Progenitor cell of endocrine pancreas (in vitro differentiated cells): ENCODE measurements around the gene PSMG4. TPM values are rescaled to one million over a fixed set of nuclear protein-coding genes. Genes with fewer than 3 reads are reported as not detected.

Source experiments
- DNase-seq: peaks from one replicate; pipeline ENCODE4 v3.0.0; 2021; ENCODE audit warnings: low spot score; ENCODE audit not compliant: unreplicated experiment
- H3K27ac Mint-ChIP-seq: 2 replicates; pipeline ENCODE4 v1.8.0; 2021; ENCODE audit warnings: mild to moderate bottlenecking, moderate library complexity, mixed read lengths
- H3K27me3 Mint-ChIP-seq: 2 replicates; pipeline ENCODE4 v1.8.0; 2021; ENCODE audit warnings: mixed read lengths
- H3K36me3 Mint-ChIP-seq: 2 replicates; pipeline ENCODE4 v1.8.0; 2022; ENCODE audit warnings: mixed read lengths; ENCODE audit not compliant: insufficient read depth
- H3K4me1 Mint-ChIP-seq: 2 replicates; pipeline ENCODE4 v1.8.0; 2021; ENCODE audit warnings: low read depth, mixed read lengths
- H3K4me3 Mint-ChIP-seq: 2 replicates; pipeline ENCODE4 v1.8.0; 2021; ENCODE audit warnings: low read depth, mild to moderate bottlenecking, moderate library complexity, mixed read lengths
- H3K9me3 Mint-ChIP-seq: 2 replicates; pipeline ENCODE4 v1.8.0; 2021; ENCODE audit warnings: low read depth, mixed read lengths
- CTCF ChIP-seq: fragments of 200-600 bp; sonication (generic); IDR thresholded peaks from one replicate; pipeline ENCODE4 v1.5.0; 2021; ENCODE audit warnings: antibody characterized with exemption, mild to moderate bottlenecking; ENCODE audit not compliant: unreplicated experiment
- total RNA-seq: library from RNA; stranded (reverse); gene quantifications from 2 replicates; pipeline ENCODE4 v1.2.1, GENCODE V29; 2021

Gene PSMG4
- total RNA-seq, 1 donor from 2014 or later, result 17.7 TPM

DNA sequence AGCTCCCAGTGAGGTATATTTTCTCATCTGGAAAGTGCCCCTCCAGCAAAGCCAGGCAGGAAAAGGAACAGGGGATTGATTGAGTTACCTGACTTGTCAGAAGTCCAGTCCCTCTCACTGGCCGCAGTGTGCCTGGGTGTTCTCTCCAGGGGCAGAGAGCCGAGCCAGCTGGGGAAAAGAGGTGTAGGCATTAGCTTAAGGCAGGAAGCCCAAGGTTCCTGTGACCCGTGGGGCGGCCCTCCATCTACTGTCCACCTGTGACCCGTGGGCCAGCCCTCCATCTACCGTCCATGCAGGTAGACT lies 2.7 kb downstream of the PSMG4 start:
- Mint-ChIP-seq H3K27ac (no peak overlapping the region), H3K4me1 (peaks cover 8% of the 10 kb centered on the region), H3K36me3 (peaks cover under 1% of the 10 kb centered on the region), H3K9me3 (no peaks in the 10 kb centered on the region), H3K4me3 (peak overlapping the region; percentile 50), H3K27me3 (peaks cover 11% of the 10 kb centered on the region)
- no peak for TF ChIP-seq CTCF
- DNase-seq, result no peak

DNA sequence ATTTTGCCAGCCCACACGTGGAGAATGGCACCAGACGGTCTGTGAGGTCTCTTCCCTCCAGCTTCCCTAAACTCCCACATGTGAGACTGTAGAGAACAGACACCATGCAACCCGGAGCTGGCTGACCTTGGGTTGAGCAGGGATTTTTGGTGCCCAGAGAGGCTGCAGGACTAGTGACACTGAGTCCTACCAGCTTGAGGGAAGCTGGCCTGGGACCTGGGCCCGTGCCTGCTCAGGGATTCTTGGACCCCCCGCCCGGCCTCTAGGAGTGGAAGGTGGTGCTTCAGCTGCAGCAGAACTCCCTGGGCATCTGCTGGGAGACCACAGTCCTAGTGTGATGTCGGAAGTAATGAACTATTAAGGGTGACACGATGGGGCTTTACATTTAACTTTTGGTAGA lies 3.2 kb downstream of the PSMG4 start:
- no peak for DNase-seq
- H3K9me3 Mint-ChIP-seq, result no peaks in the 10 kb centered on the region
- H3K4me3 Mint-ChIP-seq, result no peak overlapping the region
- H3K36me3 Mint-ChIP-seq, result peaks cover 2% of the 10 kb centered on the region
- no peak for TF ChIP-seq CTCF
- peaks cover 8% of the 10 kb centered on the region for H3K4me1 Mint-ChIP-seq
- no peak overlapping the region for H3K27ac Mint-ChIP-seq
- H3K27me3 Mint-ChIP-seq, result peaks cover 7% of the 10 kb centered on the region

- no peak for TF ChIP-seq CTCF
- Mint-ChIP-seq H3K9me3 (no peaks in the 10 kb centered on the region), H3K36me3 (peaks cover 2% of the 10 kb centered on the region), H3K27me3 (no peaks in the 10 kb centered on the region), H3K27ac (no peak overlapping the region), H3K4me3 (no peak overlapping the region), H3K4me1 (peaks cover 8% of the 10 kb centered on the region)
- no peak for DNase-seq
These were observed 4.3 kb downstream of the PSMG4 start for GRCh38 chr6:3263096-3263495.

GRCh38 chr6:3264356-3264755 lies 5.6 kb downstream of the PSMG4 start:
- H3K36me3 Mint-ChIP-seq, result peaks cover 5% of the 10 kb centered on the region
- no peak overlapping the region for H3K27ac Mint-ChIP-seq
- H3K4me3 Mint-ChIP-seq, result no peak overlapping the region
- H3K27me3 Mint-ChIP-seq, result no peaks in the 10 kb centered on the region
- H3K9me3 Mint-ChIP-seq, result no peaks in the 10 kb centered on the region
- peaks cover 8% of the 10 kb centered on the region for H3K4me1 Mint-ChIP-seq
- TF ChIP-seq CTCF, result no peak
- DNase-seq, result no peak

DNA sequence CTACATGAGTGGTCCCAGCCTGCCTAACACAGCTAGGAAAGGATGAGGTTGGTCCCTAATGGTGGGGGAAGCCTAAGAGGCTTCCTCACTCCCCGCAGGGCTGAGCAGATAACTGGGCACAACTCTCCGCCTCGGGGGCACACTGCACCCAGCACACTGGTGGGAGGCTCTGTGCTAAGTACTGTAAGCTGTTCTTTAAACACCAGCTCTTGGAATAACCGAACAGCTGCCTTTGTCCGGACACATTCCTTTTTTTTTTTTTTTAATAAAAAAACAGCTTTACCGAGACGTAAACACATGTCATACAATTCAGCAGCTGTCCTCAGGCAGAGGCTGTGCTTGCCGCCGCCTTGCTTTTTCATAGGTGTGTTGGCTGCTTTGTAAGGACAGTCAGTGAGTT lies 6.9 kb downstream of the PSMG4 start:
- no peak for TF ChIP-seq CTCF
- H3K4me3 Mint-ChIP-seq, result no peak overlapping the region
- H3K36me3 Mint-ChIP-seq, result peaks cover 6% of the 10 kb centered on the region
- no peaks in the 10 kb centered on the region for H3K27me3 Mint-ChIP-seq
- peaks cover 4% of the 10 kb centered on the region for H3K4me1 Mint-ChIP-seq
- H3K9me3 Mint-ChIP-seq, result no peaks in the 10 kb centered on the region
- no peak for DNase-seq
- no peak overlapping the region for H3K27ac Mint-ChIP-seq
